NCI-H748 (cell line): ENCODE measurements around the gene ABCC6.
"Not testable (repeated sequence)": the region's sequence is repeated elsewhere in the genome, so short reads cannot be mapped to it uniquely, and the experiment has no call there.

Experiments used
- DNase-seq: peaks from one replicate; lab custom pipeline; 2025; ENCODE audit not compliant: unreplicated experiment; lab: John Stamatoyannopoulos, UW

ABCC6 gene

DNA sequence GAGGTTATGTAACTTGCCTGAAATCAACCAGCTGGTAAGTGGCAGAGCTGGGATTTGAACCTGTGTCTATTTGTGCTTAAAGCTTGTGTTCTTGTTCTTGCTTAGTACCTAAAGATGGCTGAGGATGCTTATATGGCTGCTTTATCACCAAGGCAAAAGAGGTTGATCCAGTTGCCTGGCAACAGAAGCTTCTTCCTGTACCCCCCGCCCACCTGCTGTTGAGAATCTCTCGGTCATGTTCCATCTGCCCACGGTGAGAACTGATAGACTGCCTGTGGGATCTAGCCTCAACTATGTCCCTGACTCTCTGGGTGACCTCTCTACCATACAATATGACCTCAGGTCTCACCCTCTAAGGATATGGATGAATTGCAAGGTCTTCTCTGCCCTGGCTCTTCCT lies 60.7 kb downstream of the ABCC6 start:
- DNase-seq = peak; percentile 17

DNA sequence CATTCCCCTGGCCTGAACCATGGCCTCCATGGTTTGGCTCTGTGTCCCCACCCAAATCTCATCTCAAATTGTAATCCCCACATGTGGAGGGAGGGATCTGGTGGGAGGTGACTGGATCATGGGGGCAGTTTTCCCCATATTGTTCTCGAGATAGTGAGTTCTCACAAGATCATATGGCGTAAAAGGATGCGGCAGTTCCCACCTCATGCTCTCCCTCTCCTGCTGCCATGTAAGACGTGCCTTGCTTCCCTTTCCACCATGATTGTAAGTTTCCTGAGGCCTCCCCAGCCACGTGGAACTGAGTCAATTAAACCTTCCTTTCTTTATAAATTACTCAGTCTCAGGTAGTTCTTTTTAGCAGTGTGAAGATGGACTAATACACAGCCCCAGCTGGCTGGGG lies 61.5 kb downstream of the ABCC6 start:
- not testable (repeated sequence) for DNase-seq

DNA sequence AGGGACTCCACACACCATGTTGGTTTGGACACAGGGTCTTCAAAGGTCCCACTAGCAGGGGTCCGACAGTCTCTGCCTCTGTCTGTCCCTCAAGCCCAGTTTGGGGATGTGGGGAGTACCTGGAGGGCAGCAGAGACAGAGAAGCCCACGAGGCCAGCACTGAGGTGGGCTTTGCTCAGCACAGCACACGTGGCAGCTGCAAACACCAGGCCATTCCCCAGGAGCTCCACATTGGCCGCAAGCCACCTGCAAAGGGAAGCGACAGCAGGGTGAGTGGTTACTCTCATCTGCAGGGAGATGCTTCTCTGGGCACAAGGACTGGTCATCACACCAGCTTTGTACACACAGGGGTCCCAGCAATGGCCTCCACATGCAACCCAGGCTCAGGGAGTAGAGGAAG lies 62.0 kb downstream of the ABCC6 start:
- no peak for DNase-seq

DNA sequence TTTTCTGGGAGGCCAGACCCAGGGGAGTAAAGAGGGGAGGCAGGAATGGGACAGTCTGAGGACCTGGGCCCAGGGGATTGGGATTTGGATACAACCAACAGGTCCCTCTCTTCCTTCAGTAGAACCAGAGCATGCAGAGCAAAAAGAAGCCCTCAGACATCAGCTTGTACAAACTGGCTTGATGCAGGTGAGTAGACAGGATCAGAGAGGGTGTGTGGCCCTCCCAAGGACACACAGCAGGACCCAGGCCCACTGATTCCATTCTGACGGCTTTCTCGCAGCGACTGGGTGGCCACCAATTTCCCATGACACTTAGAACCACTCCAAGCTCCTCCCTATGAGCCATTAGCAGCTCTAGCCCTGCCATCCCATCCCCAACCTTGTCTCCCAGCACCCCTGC lies 63.6 kb downstream of the ABCC6 start:
- no peak for DNase-seq

DNA sequence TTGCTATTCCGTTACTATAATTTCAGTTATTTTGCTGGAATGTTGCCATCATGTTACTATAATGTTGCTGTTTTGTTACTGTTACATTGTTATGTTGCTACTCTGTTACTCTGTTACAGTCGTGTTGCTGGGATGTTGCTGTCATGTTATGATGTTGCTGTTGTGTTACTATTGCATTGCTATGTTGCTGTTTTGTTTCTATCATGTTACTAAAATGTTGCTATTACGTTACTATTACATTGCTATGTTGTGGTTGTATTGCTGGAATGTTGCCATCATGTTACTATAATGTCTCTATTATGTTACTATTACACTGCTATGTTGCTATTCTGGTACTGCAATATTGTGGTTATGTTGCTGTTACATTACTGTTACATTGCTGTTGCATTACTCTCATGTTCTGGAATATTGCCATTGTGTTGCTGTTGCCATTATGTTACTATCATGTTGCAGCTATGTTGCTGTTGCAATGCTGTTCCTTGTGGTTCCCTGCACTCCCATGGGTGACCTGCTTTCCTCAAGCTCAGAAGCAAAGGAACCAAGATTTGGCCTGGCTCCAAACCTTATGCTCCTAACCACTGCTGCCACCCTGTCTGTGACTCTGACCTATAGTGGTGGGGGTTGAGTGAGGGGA lies 64.4 kb downstream of the ABCC6 start:
- no peak for DNase-seq

DNA sequence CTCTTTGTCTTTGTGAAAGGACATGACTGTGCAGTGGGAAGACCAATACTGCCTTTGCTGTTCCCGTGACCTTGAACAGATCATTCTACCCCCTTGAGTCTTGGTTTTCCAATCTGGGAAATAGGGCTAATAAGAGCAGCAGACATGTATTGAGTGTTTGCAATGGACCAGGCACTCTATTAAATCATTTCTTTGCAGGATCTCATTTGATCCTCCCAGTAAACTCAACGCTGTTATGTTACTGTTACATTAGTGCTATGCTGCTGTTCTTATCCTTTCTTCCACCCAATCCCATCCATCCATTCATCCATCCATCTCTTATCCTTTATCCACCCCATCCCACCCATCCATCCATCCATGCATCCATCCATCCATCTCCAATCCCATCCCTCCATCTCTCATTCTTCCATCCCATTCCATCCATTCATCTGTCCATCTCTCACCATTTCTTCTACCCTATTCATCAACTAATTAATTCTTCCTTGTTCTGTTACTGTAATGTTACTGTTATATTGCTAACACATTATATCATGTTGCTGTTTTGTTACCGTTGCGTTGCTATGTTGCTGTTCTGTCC lies 65.1 kb downstream of the ABCC6 start:
- no peak for DNase-seq

DNA sequence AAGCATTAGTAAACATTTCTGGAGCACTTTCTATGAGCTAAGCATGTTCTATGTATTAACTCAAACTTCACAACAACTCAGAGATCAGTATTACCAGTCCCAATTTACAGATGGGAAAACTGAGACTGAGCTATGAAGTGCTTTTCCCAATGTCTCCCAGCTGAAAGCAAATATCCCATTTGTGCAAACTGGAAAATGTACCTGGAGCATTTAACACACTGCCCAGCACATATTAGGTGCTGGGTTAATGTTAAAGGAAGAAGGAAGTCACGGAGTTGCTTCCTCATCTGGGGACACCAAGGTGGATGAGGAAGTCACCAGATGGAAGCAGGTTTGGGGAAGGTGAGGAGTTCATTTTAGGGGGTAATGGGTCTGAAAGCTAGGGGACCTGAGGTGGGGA lies 66.1 kb downstream of the ABCC6 start:
- no peak for DNase-seq

DNA sequence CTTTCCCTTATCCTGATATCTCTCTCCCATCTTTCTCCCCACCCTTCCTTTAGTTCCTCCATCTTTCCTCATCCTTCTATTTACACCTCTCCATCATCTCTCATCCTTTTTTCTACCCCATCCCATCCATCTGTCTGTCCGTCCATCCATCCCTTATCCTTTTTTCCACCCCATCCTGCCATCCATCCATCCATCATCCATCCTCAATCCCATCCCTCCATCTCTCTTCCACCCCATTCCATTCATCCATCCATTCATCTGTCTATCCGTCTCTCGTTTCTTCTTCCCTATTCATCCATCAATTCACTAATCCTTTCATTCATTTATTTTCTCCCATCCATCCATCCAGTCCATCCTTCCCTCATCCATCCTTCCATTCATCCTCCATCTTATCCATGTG lies 68.1 kb downstream of the ABCC6 start:
- no peak for DNase-seq

DNA sequence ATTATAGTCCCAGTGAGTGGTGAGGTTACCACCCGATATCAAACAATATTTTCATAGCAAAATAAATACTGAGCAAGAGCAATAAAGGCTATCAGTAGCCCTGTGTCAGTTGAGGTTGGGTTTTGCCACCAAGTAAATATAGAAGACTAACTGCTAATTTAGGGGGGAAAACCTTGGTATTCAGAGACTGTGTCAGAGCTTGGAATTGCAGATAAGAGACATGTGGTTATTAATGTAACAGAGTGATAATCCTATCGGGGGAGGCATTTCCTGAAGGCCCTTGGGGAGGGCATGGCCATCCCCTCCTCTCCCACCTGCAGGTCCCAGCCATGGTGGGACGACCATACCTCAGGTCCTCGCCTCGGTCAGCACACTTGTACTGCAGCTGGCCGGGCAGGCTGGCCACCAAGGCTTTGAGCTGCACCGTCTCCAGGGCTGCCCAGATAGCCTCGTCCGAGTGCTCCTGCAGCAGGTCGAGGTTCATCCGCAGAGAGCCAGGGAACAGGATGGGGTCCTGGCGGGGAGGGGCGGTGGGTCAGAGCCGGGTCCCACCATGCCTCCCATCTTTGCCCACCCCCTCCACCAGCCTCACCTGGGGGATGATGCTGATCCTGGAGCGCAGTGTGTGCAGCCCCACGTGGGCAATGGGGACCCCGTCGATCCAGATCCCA lies 68.9 kb downstream of the ABCC6 start:
- no peak for DNase-seq

DNA sequence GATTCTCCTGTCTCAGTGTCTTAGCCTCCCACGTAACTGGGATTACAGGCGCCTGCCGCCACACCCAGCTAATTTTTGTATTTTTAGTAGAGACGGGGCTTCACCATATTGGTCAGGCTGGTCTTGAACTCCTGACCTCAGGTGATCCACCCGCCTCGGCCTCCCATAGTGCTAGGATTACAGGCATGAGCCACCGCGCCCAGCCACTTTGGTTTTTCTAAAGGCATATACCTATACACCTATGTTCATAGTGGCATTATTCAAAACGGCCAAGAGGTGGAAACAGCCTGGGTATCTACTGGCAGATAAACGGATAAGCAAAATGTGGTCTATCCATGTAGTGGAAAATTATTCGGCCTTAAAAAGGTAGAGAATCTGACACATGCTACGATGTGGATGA lies 70.3 kb downstream of the ABCC6 start:
- DNase-seq = not testable (repeated sequence)

DNA sequence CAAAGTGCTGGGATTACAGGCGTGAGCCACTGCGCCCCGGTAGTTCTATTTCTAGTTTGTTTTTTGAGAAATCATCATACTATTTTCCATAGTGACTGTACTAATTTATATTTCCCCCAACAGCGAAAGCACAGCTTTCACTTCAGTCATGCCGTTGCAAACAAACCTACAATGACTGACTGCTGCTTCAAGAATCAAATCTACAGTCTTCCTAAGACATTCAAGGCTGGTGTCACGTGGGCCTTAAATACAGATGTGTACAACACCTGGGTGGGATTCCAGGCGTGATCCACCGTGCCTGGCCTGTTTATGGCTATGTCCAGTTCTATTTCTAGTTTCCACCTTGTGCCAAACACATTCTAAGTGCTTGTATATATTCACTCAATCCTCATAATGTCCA lies 72.0 kb downstream of the ABCC6 start:
- DNase-seq = no peak

DNA sequence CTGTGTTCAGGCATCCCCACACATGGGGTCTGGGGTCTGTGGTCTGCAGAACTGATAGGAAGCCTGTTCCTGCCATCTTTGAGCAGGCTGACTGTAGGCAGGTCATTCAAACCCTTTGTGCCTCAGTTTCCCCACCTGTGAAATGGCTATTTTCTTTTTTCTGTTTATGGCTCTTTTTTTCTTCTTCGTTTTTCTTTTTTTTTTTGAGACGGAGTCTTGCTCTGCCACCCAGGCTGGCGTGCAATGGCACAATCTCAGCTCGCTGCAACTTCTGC lies 72.5 kb downstream of the ABCC6 start:
- DNase-seq = no peak

DNA sequence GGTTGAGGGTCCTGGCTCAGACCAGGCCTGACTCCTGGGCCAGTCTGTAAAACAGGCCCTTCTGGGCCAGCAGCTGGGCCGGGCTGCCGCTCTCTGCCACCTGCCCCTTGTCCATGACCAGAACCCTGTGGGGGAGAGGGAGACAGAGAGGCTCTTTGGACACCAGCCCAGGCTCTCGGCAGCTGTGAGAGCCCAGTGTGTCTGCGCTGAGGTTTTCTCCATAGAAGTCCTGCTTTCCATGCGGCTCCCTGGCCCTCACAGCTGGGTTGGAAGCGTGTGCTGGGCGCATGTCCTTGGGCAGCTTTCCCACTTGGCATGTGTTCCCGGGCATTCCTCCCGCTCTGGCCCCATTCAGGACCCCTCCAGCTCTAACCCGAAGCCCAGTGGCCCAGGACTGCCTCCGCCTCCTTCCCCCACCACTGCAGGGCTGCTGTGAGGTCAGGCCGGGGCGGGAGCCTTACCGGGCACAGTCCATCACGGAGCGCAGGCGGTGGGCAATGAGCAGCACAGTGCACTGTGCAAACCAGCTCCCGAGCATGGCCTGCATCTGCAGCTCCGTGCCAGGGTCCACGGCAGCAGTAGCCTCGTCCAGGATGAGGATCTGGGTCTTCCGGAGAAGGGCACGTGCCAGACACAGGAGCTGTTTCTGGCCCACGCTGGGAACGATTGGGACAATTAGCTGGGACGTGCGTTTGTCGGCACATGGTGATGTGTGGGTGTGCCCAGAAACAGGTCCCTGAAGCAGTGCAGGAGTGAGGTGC lies 73.0 kb downstream of the ABCC6 start:
- no peak for DNase-seq

DNA sequence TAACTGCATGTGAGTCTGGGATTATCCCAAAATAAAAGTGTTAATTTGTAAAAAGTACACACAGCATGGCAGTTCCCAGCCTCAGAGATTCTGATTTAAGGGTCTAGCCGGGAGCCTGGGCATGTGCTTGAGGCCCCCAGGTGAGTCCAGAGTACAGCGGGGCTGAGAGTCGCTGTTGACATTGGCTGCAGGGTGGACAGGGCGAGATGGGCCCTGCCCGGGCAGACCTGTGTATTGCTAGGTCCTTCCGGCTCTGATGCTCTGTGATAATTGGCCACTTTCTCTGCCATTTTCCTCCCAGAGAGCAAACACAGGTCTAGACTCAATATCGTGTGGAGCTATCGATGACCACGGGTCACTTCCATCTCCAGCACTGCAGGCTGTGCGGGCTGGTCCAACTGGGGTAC lies 73.6 kb downstream of the ABCC6 start:
- DNase-seq = no peak

DNA sequence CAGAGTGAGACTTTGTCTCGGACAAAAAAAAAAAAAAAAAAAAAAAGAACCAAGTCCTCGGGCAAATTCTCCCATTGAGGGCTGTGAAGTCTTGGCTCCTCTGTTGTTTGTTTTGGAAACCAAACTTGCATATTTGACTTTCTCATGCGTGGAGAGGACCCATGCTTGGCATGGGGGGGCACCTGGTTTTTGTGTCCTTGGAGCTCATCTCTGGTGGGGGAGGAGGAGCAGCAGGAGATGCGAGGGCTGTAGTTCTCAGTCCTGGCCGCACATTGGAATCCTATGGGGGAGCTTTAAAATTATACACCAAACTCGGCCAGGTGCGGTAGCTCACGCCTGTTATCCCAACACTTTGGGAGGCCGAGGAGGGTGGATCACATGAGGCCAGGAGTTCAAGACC lies 74.5 kb downstream of the ABCC6 start:
- DNase-seq = no peak

DNA sequence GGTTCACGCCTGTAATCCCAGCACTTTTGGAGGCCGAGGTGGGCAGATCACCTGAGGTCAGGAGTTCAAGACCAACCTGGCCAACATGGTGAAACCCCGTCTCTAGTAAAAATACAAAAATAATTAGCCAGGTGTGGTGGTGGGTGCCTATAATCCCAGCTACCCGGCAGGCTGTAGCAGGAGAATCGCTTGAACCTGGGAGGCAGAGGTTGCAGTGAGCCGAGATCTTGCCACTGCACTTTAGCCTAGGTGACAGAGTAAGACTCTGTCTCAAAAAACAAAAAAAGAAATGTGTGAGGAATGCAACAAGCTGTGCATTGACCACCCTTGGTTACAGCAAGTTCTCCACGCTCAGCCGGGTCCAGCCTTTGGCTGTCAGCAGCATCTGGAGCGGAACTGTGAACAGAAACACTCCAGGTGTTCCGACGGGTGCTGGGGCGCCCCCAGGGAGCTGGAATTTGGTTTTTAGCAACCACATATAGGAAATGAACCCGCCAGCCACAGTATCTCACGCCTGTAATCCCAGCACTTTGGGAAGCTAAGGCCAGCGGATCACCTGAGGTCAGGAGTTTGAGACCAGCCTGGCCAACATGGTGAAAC lies 75.2 kb downstream of the ABCC6 start:
- not testable (repeated sequence) for DNase-seq

DNA sequence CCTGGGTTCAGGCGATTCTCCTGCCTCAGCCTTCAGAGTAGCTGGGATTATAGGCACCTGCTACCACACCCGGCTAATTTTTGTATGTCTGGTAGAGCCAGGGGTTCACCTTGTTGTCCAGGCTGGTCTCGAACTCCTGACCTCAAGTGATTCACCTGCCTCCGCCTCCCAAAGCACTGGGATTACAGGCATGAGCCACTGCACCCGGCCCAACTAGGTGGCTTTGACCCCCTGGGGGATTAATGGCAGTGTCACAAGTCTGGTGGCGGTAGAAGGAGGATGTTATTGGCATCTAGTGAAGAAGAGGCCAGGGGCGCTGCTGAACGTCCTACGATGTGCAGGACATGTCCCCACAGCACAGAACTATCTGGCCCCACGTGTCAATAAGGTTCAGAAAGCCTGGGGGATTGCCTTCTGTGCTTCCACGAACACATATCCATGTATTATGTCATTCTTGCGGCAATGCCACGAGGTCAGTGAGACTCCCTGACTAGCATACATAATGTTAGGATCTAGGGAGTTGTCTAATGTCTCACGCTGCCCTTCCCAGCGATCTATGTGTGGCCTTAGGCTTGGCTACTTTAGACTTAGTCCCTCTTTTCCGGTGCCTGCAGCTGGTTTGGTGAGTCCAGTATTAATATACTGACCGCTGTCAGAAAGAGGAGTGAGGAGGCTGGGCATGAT lies 75.8 kb downstream of the ABCC6 start:
- DNase-seq = no peak

DNA sequence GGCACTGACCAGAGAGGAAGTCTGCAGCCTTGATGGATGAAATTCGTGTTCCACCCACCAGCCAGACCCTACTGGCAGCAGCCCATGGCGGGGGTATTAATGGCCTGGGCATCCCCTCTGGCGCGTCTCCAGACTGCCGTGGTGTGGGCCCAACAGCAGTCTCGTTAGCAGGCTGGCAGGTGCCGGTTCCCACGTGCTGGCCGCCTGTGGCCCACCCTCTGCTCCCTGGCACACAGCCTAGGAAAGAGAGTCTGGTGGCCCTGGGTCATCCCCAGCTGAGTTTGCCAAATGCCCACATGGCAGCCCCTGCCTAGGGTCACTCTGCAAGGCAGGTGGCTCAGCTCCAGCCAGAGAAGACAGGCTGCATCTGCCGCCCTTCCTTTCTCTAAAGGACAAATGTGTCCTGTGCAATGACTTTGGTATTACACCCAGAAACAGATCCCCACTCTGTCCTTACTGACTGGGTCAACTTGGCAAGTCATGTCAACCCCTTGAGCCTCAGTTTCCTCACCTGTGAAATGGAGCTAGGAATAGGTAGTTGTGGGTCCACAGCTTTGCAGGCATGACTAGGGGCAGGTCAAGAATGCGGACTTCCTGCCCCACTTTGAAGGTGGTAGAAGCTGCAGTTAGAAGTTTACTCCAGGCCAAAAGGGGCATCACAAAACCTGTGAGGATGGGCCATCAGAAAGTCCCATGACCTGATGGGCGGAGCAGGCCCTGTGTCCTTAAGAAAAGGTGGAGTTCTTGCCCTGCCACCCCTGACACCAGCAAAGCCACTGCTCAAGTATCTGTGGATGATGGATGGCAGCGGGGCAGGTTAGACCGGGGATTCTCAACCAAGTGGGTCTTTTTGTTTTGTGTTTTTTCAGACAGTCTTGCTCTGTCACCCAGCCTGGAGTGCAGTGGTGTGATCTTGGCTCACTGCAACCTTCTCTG lies 76.6 kb downstream of the ABCC6 start:
- DNase-seq = no peak

DNA sequence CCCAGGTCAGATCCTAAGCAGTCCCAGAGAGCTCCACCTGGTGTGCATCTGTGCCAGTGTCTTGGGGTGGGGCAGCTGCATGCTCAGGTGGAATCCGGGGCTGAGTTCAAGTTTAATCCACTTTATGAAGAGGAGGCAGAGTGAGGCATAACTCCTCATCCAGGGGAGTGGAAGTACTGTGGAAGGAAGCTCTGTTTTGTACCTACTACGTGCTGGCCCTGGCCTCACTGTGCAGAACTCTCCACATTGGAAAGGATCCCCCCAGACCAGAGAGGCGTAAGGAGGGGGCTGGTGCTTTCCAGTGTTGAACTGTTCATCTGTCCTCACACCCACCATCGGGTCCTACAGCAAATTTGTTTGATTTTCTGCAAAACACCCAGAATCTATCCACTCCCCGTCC lies 78.0 kb downstream of the ABCC6 start:
- DNase-seq = no peak

DNA sequence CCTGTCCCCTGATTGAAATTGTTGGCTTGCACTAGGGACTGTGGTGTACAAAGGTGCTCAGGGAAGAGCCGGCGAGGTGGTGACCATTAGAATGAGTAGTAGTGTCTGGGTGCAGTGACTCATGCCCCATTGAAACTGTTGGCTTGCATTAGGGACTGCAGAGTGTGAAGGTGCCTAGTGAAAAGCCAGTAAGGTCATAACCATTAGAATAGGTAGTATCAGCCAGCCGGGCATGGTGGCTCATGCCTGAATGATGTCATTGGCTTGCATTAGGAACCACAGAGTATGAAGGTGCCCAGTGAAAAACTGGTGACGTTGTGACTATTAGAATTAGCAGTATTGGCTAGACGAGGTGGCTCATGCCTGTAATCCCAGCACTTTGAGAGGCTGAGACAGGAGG lies 78.9 kb downstream of the ABCC6 start:
- no peak for DNase-seq
